Activated CD4-positive, alpha-beta T cell treated with anti-CD3 and anti-CD28 coated beads, Interleukin-2, Interleukin-6, amounts not matched to agents 100 ng/mL and 50 ng/mL, durations not matched to agents 16 hours and 8 hours (primary cell): ENCODE data around the gene RPS10.
"Not testable (repeated sequence)": the region's sequence is repeated elsewhere in the genome, so short reads cannot be mapped to it uniquely, and the experiment has no call there.

Experiments
- DNase-seq: peaks from one replicate; pipeline ENCODE4 v3.0.0-alpha.2; 2020

Gene RPS10

DNA sequence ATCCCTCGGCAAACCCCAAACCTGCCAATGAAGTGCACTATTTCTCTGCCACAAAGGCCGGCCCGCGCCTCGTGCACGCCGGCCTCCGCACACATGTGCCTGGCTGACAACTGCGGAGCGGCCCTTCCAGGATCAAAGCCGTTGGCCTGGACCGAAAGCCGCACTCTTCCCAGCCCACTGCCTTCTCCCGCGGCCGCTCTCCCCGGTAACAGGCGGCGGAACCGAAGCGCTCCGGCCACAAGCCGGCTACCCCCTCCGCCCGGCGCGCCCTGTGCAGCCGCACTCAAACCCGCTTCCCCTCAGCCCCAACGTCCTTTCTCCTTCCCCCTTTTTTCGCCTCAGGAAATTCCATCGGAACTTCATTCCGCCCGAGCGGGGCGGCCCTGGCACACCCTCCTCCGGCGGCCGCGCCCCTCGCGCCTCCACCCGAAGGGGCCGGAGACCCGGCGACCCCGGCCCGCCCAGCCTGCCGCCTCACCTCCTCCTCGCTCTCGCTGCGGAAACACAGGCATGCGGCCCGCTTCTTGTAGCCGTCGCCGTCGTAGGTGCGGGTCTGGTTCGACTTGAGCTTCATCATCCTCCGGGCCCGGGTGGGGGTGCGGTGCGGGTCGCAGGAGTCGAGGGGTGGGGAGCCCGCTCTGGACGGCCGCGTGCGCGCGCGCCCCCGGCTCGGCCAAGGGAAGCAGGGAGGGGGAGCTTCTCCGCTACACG is 33.9 kb downstream of the RPS10 start:
- peak; percentile 74 for DNase-seq

DNA sequence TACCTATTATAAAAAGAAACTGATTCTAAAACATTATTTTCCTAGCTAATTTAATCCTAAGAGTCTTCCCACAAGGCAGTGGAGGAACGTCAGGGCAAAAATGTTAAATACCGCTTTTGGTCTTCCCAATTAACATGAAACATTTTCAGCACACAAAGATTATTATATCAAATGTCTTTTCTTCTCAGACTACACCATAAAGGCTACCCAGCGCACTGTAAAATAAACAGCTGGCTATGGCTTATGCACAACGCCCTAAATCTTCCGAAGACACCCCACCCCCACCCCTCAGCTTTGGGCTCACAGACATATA is 34.4 kb downstream of the RPS10 start:
- DNase-seq = no peak

GRCh38 chr6:34390531-34391472 is 35.1 kb downstream of the RPS10 start:
- DNase-seq = no peak

DNA sequence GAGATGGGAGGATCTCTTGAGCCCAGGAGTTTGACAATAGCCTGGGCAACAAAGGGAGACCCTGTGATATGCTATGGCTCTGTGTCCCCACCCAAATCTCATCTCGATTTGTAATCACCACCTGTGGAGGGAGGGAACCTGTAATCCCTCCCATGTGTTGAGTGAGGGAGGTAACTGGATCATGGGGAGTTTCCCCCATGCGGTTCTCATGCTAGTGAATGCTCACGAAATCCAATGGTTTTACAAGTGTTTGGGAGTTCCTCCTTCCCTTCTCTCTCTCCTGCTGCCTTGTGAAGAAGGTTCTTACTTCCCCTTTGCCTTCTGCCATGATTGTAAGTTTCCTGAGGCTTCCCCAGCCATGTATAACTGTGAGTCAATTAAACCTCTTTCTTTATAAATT is 36.8 kb downstream of the RPS10 start:
- DNase-seq = no peak

DNA sequence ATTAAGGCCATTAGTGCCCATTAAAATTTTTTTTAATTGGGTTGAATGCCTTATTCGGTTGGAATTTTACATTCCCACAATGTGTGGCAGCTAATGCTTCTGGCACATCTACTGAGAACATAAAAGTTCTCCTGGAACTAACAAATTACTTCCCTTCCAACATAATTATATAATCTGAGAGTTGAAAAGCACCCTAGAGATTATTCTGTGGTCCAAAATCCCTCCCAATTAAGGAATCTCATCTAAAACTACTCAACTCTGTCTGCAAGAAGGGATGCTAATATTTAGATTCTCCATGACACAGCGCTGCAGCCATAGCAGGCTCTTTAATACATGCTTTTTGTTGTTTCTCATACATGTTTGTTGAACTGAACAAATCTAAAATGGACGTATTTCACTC is 37.4 kb downstream of the RPS10 start:
- DNase-seq = no peak

- no peak for DNase-seq
These were observed 39.3 kb downstream of the RPS10 start for GRCh38 chr6:34386316-34387137.

DNA sequence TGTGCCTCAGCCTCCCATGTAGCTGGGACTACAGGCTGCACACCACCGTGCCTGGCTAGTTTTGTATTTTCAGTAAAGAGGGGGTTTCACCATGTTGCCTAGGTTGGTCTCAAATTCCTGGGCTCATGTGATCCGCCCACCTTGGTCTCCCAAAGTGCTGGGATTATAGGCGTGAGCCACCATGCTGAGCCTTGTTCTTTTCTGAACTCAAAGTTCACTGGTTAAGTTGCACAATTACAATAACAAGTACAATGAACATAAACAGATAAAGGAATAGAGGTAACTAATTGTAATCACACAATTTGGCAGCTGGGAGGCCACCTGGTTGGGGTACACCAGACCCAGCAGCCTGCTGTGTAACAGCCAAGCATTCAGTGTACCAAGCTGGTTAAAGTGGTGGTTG is 40.1 kb downstream of the RPS10 start:
- DNase-seq = no peak

DNA sequence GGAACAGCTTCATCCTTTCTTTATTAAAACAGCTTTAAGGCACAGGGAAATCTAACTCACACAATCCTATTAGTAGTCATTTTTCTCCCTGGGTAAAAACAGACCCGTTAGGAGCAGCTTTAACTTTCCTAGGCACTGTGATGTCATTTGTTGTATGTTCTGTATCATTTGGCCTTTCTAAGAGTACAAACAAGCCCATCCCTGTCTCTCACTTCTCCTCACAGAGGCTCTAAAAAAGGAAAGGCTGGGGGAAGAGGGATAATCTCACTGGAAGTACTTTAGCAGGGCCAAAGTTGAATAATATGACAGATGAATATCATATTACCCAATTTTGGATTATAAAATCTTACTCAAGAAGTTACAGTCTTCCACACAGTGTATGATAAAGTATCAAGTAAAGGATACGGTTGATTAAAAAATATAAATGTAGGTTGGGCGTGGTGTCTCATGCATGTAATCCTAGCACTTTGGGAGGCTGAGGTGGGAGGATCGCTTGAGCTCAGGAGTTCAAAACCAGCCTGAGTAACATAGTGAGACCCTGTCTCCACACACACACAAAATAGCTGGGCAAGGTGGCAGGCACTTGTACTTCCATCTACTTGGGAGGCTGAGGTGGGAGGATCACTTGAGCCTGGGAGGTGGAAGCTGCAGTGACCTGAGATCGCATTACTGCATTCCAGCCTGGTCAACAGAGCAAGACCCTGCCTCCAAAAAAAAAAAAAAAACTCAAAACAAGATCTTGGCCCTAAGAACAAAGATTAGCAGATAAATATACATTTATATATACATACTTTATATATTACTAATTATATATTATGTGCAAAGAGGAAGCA is 41.3 kb downstream of the RPS10 start:
- DNase-seq = no peak

GRCh38 chr6:34383656-34384320 is 42.1 kb downstream of the RPS10 start:
- DNase-seq = no peak

- no peak for DNase-seq
These were observed 42.7 kb downstream of the RPS10 start for GRCh38 chr6:34383161-34383631.

DNA sequence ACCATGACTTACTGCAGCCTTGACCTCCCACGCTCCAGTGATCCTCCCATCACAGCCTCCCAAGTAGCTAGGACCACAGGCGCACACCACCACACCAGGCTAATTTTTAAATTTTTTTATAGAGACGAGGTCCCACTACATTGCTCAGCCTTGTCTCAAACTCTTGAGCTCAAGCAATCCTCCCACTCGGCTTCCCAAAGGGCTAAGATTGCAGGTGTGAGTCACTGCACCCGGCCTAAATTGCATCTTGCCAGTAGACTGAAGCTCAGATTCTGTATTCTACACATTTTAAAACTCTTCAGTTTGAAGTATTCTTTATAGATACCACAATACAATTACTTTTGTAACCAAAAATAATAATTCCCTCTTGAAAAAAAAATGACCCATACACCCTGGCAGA is 44.8 kb downstream of the RPS10 start:
- DNase-seq = no peak

DNA sequence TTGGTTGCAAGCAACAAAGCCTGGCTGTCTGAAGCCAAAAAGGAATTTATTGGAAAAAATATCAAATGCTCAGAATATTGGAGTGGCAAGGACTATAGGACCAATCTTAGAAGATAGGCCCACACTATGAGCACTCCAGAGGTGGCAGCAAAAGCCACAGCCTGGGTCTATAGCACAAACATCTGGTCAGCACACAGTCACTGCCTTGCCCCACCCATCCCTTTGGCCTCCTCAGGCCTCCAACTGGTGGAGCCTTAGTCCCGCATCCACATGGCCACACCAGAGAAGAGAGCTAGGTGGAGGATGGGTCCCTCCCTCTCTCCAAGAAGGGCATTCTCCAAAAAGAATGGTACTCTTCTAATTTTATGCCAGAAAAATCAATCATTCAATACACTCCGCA is 47.4 kb downstream of the RPS10 start:
- no peak for DNase-seq

DNA sequence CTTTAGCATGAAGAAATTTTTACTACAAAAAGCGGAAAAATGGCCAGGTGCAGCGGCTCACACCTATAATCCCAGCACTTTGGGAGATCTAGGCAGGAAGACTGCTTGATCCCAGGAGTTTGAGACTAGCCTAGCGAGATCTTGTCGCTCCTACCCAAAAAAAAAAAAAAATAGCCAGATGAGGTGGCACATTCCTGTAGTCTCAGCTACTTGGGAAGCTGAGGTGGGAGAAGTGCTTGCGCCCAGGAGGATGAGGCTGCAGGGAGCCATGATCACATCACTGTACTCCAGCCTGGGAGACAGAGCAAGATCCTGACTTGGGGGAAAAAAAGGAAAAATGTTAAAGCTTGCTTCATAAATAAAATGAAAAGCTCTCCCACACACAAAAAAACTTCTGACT is 47.9 kb downstream of the RPS10 start:
- no peak for DNase-seq

DNA sequence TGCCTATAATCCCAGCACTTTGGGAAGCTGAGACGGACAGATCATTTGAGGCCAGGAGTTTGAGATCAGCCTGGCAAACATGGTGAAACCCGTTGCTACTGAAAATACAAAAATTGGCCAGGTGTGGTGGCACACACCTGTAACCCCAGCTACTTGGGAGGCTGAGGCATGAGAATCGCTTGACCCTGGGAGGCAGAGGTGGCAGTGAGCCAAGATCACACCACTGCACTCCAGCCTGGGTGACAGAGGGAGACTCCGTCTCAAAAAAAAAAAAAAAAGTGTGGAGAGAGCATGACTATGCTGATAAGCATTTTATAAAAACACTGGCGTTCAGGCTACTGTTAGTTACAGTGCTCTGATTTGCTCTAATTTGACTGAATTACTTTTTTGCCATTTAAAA is 48.3 kb downstream of the RPS10 start:
- DNase-seq = not testable (repeated sequence)

DNA sequence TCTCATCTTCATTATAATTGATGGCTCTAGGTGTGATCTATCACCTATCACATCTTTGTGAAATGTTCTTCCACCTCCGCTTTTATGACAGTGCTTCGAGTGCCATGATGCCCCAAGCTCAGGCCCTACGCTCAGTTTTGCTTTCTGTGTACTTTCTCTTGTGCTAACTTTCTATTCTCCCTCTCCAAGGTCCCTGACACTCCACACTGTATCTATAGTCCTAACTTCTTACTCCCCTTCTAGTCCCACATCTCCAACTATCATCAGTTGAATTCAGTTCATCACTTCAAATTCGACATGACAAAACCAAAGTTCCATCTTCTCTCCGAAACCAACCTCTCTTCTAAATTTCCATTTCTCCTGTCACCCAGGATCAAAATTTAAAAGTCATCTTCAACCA is 50.0 kb downstream of the RPS10 start:
- no peak for DNase-seq

GRCh38 chr6:34374508-34374907 is 51.4 kb downstream of the RPS10 start:
- DNase-seq = no peak

- DNase-seq = no peak
These were observed 51.8 kb downstream of the RPS10 start for GRCh38 chr6:34374069-34374468.

DNA sequence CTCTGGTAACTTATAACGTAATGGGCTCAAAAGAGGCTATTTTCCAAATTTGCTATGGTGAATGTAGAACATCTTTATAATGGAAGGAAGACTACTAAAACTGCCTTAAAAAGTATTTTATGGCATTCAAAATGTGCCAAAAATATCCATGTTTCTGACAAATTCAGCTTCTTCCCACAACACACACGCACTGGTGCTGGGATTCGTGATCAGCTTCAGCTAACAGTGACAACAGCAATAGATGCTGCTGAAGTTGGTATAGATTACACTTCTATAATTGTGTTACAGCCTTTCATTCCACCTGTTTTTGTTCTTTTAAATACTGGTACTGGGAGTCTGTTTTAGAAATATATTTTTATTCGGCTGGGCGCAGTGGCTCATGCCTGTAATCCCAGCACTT is 52.4 kb downstream of the RPS10 start:
- no peak for DNase-seq

- DNase-seq = not testable (repeated sequence)
These were observed 54.0 kb downstream of the RPS10 start for GRCh38 chr6:34371865-34372264.

DNA sequence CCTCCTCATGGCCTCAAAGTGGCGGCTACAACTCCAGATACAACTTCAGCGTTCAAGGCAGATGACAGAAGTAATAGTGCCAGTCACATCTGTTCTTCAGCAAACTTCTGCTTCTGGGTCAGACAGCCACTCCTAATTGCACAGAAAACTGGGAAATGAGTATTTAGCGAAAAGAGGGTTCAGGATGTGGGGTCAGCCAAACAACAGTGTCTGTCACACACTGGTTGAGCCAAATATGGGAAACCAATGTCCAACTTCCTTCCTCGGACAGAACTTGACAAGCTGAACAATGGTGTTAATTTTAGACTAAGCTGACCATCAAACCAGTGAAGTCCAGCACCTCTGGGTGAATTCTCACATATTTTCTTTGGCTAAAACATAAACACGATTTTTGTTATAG is 55.5 kb downstream of the RPS10 start:
- DNase-seq = no peak

GRCh38 chr6:34369385-34369784 is 56.5 kb downstream of the RPS10 start:
- no peak for DNase-seq
